Activated T-helper 1 cell treated with anti-CD3 and anti-CD28 coated beads, Interleukin-12 subunit alpha, Interleukin-12 subunit beta, Interleukin-2, Interleukin-4 antibody, amounts not matched to agents 30 ng/mL and 10 ng/mL and 1 ng/mL, durations not matched to agents 14 hours and 24 hours and 36 hours (primary cell): Measurements from ENCODE around the gene SFMBT2. TPM values are rescaled to one million over a fixed set of nuclear protein-coding genes. Genes with fewer than 3 reads are reported as not detected.
A peak's percentile ranks its signal among the peaks of the same experiment; 100 is the strongest.

Experiments
- DNase-seq: peaks from one replicate; pipeline ENCODE4 v3.0.0; 2021; ENCODE audit warnings: low spot score
- H3K27ac Mint-ChIP-seq: one replicate; pipeline ENCODE4 v1.8.0; 2021; ENCODE audit warnings: mild to moderate bottlenecking, mixed read lengths
- H3K27me3 Mint-ChIP-seq: one replicate; pipeline ENCODE4 v1.8.0; 2022; ENCODE audit warnings: mild to moderate bottlenecking, moderate library complexity, mixed read lengths; ENCODE audit not compliant: insufficient read depth
- H3K36me3 Mint-ChIP-seq: one replicate; pipeline ENCODE4 v1.8.0; 2021; ENCODE audit warnings: low read depth, mixed read lengths
- H3K4me1 Mint-ChIP-seq: one replicate; pipeline ENCODE4 v1.8.0; 2021; ENCODE audit warnings: low read depth, mixed read lengths
- H3K4me3 Mint-ChIP-seq: one replicate; pipeline ENCODE4 v1.8.0; 2021; ENCODE audit warnings: mild to moderate bottlenecking, moderate library complexity, mixed read lengths
- H3K9me3 Mint-ChIP-seq: one replicate; pipeline ENCODE4 v1.8.0; 2021; ENCODE audit warnings: mixed read lengths
- intact Hi-C: fragments of 100-400 bp; cut with micrococcal nuclease; formaldehyde crosslinking; loops from one replicate; pipeline ENCODE4 v1.15.1; 2024
- total RNA-seq: library from RNA; stranded (reverse); gene quantifications from 2 replicates; pipeline ENCODE4 v1.2.3, GENCODE V29; 2022

SFMBT2 gene
- total RNA-seq, 1 donor from 2014 or later, result 39.1 TPM

- Mint-ChIP-seq H3K27me3 (no peaks in the 10 kb centered on the region), H3K36me3 (peaks cover 18% of the 10 kb centered on the region), H3K4me1 (peaks cover 51% of the 10 kb centered on the region), H3K4me3 (no peak overlapping the region), H3K27ac (no peak overlapping the region), H3K9me3 (no peaks in the 10 kb centered on the region)
- DNase-seq, result no peak
- intact Hi-C loops, result loop anchor here (10.0 kb wide), 1 partner anchor 219 kb away; no protein-coding TSS in a partner anchor
These were observed 145.3 kb downstream of the SFMBT2 start for GRCh38 chr10:7265396-7266123.

- DNase-seq, result no peak
- peaks cover 12% of the 10 kb centered on the region for H3K36me3 Mint-ChIP-seq
- no peak overlapping the region for H3K27ac Mint-ChIP-seq
- H3K27me3 Mint-ChIP-seq, result no peaks in the 10 kb centered on the region
- H3K4me3 Mint-ChIP-seq, result no peak overlapping the region
- peaks cover 51% of the 10 kb centered on the region for H3K4me1 Mint-ChIP-seq
- intact Hi-C loops, result loop anchor here (10.0 kb wide), 1 partner anchor 220 kb away; no protein-coding TSS in a partner anchor
- H3K9me3 Mint-ChIP-seq, result no peaks in the 10 kb centered on the region
These were observed 146.5 kb downstream of the SFMBT2 start for GRCh38 chr10:7264313-7264756.

- Mint-ChIP-seq H3K27me3 (no peaks in the 10 kb centered on the region), H3K36me3 (peaks cover 11% of the 10 kb centered on the region), H3K27ac (no peak overlapping the region), H3K9me3 (no peaks in the 10 kb centered on the region), H3K4me1 (peaks cover 51% of the 10 kb centered on the region), H3K4me3 (no peak overlapping the region)
- DNase-seq, result no peak
- intact Hi-C loops, result loop anchor here (10.0 kb wide), 1 partner anchor 221 kb away; no protein-coding TSS in a partner anchor
These were observed 147.2 kb downstream of the SFMBT2 start for GRCh38 chr10:7263616-7264015.

- no peak overlapping the region for H3K27ac Mint-ChIP-seq
- intact Hi-C loops, result loop anchor here (10.0 kb wide), 1 partner anchor 223 kb away; no protein-coding TSS in a partner anchor
- H3K27me3 Mint-ChIP-seq, result no peaks in the 10 kb centered on the region
- no peak overlapping the region for H3K4me3 Mint-ChIP-seq
- DNase-seq, result no peak
- H3K36me3 Mint-ChIP-seq, result peaks cover 8% of the 10 kb centered on the region
- no peaks in the 10 kb centered on the region for H3K9me3 Mint-ChIP-seq
- peaks cover 51% of the 10 kb centered on the region for H3K4me1 Mint-ChIP-seq
These were observed 149.5 kb downstream of the SFMBT2 start for GRCh38 chr10:7261351-7261750.

GRCh38 chr10:7260912-7261311 lies 149.9 kb downstream of the SFMBT2 start:
- Mint-ChIP-seq H3K9me3 (no peaks in the 10 kb centered on the region), H3K27ac (no peak overlapping the region), H3K27me3 (no peaks in the 10 kb centered on the region), H3K4me3 (no peak overlapping the region), H3K36me3 (peaks cover 8% of the 10 kb centered on the region), H3K4me1 (peaks cover 55% of the 10 kb centered on the region)
- intact Hi-C loops, result loop anchor here (1.0 to 10.0 kb wide), 4 partner anchors 76 to 224 kb away; no protein-coding TSS in a partner anchor
- no peak for DNase-seq

GRCh38 chr10:7260412-7260900 lies 150.4 kb downstream of the SFMBT2 start:
- intact Hi-C loops, result loop anchor here (1.0 to 10.0 kb wide), 4 partner anchors 75 to 224 kb away; no protein-coding TSS in a partner anchor
- H3K9me3 Mint-ChIP-seq, result no peaks in the 10 kb centered on the region
- no peaks in the 10 kb centered on the region for H3K27me3 Mint-ChIP-seq
- H3K4me3 Mint-ChIP-seq, result peak overlapping the region; percentile 49
- peaks cover 59% of the 10 kb centered on the region for H3K4me1 Mint-ChIP-seq
- H3K36me3 Mint-ChIP-seq, result peaks cover 8% of the 10 kb centered on the region
- peak overlapping the region; percentile 75 for H3K27ac Mint-ChIP-seq
- DNase-seq, result no peak

GRCh38 chr10:7258948-7259523 lies 151.8 kb downstream of the SFMBT2 start:
- intact Hi-C loops, result loop anchor here (1.0 to 5.0 kb wide), 2 partner anchors 20 to 337 kb away; no protein-coding TSS in a partner anchor
- H3K4me1 Mint-ChIP-seq, result peaks cover 70% of the 10 kb centered on the region
- H3K9me3 Mint-ChIP-seq, result no peaks in the 10 kb centered on the region
- peak overlapping the region; percentile 80 for H3K27ac Mint-ChIP-seq
- no peaks in the 10 kb centered on the region for H3K27me3 Mint-ChIP-seq
- no peak overlapping the region for H3K4me3 Mint-ChIP-seq
- peaks cover 10% of the 10 kb centered on the region for H3K36me3 Mint-ChIP-seq
- peak; percentile 52 for DNase-seq

- H3K36me3 Mint-ChIP-seq, result peaks cover 20% of the 10 kb centered on the region
- intact Hi-C loops, result loop anchor here (5.0 kb wide), 1 partner anchor 333 kb away; no protein-coding TSS in a partner anchor
- DNase-seq, result no peak
- H3K4me3 Mint-ChIP-seq, result peak overlapping the region; percentile 48
- H3K27me3 Mint-ChIP-seq, result no peaks in the 10 kb centered on the region
- peaks cover 77% of the 10 kb centered on the region for H3K4me1 Mint-ChIP-seq
- no peak overlapping the region for H3K27ac Mint-ChIP-seq
- no peaks in the 10 kb centered on the region for H3K9me3 Mint-ChIP-seq
These were observed 155.3 kb downstream of the SFMBT2 start for GRCh38 chr10:7255517-7255916.

GRCh38 chr10:7251696-7252465 lies 159.0 kb downstream of the SFMBT2 start:
- intact Hi-C loops, result loop anchor here (1.0 kb wide), 1 partner anchor 9 kb away; no protein-coding TSS in a partner anchor
- H3K4me3 Mint-ChIP-seq, result no peak overlapping the region

GRCh38 chr10:7250236-7250635 lies 160.6 kb downstream of the SFMBT2 start:
- no peaks in the 10 kb centered on the region for H3K27me3 Mint-ChIP-seq
- no peak overlapping the region for H3K27ac Mint-ChIP-seq
- peaks cover 34% of the 10 kb centered on the region for H3K36me3 Mint-ChIP-seq

More at GRCh38 chr10:7251696-7252465, 159.0 kb downstream of the SFMBT2 start:
- Mint-ChIP-seq H3K27me3 (no peaks in the 10 kb centered on the region), H3K4me1 (peaks cover 49% of the 10 kb centered on the region), H3K27ac (peak overlapping the region; percentile 30), H3K36me3 (peaks cover 31% of the 10 kb centered on the region), H3K9me3 (no peaks in the 10 kb centered on the region)
- no peak for DNase-seq

GRCh38 chr10:7248585-7249164 lies 162.2 kb downstream of the SFMBT2 start:
- peaks cover 42% of the 10 kb centered on the region for H3K4me1 Mint-ChIP-seq
- H3K36me3 Mint-ChIP-seq, result peaks cover 36% of the 10 kb centered on the region
- H3K9me3 Mint-ChIP-seq, result no peaks in the 10 kb centered on the region

More at GRCh38 chr10:7250236-7250635, 160.6 kb downstream of the SFMBT2 start:
- Mint-ChIP-seq H3K4me3 (no peak overlapping the region), H3K9me3 (no peaks in the 10 kb centered on the region), H3K4me1 (peaks cover 38% of the 10 kb centered on the region)
- intact Hi-C loops, result no loop called here
- DNase-seq, result no peak

GRCh38 chr10:7248148-7248547 lies 162.7 kb downstream of the SFMBT2 start:
- Mint-ChIP-seq H3K27me3 (no peaks in the 10 kb centered on the region), H3K9me3 (no peaks in the 10 kb centered on the region), H3K36me3 (peaks cover 37% of the 10 kb centered on the region), H3K4me1 (peaks cover 44% of the 10 kb centered on the region), H3K27ac (no peak overlapping the region), H3K4me3 (no peak overlapping the region)
- intact Hi-C loops, result no loop called here
- DNase-seq, result no peak

More at GRCh38 chr10:7248585-7249164, 162.2 kb downstream of the SFMBT2 start:
- H3K27me3 Mint-ChIP-seq, result no peaks in the 10 kb centered on the region
- no peak overlapping the region for H3K4me3 Mint-ChIP-seq
- DNase-seq, result no peak
- no peak overlapping the region for H3K27ac Mint-ChIP-seq
- intact Hi-C loops, result no loop called here
